Fibroblast of lung (primary cell): ENCODE data around the gene CACFD1. TPM values are rescaled to one million over a fixed set of nuclear protein-coding genes. Genes with fewer than 3 reads are reported as not detected.

Experiments used
- DNase-seq, 2 donors: peaks; one replicate each; pipeline versions ENCODE4 v3.0.0 to v3.0.0-alpha.2; 2010; ENCODE audit warnings: low read depth in 2 of 2
- H2AFZ ChIP-seq: 2 replicates; pipeline ENCODE4 v1.5.1; 2012; ENCODE audit warnings: low read length, control low read depth, inconsistent platforms
- H3K27ac ChIP-seq: 2 replicates; pipeline ENCODE4 v1.5.1; 2011; ENCODE audit warnings: low read length, control low read depth; ENCODE audit not compliant: insufficient read depth
- H3K27me3 ChIP-seq: 2 replicates; pipeline ENCODE4 v1.5.1; 2011; ENCODE audit warnings: mild to moderate bottlenecking, low read length; ENCODE audit not compliant: control insufficient read depth, insufficient read depth
- H3K36me3 ChIP-seq: 2 replicates; pipeline ENCODE4 v1.5.1; 2011; ENCODE audit warnings: low read length; ENCODE audit not compliant: control insufficient read depth, insufficient read depth
- H3K4me1 ChIP-seq: 2 replicates; pipeline ENCODE4 v1.5.1; 2011; ENCODE audit warnings: low read length; ENCODE audit not compliant: control insufficient read depth, insufficient read depth; ENCODE audit errors: extremely low read depth
- H3K4me2 ChIP-seq: 2 replicates; pipeline ENCODE4 v1.5.1; 2011; ENCODE audit warnings: low read length, control low read depth; ENCODE audit not compliant: insufficient read depth; ENCODE audit errors: extremely low read depth
- H3K4me3 ChIP-seq, 4 experiments: fragments of 200-600 bp in 1 of 4; sonication (generic) in 1 of 4; replicated peaks in 1 of 4; 2 replicates each; pipeline ENCODE4 v1.5.1; 2011 to 2016; ENCODE audit warnings: low read length in 4 of 4, low read depth in 3 of 4, mild to moderate bottlenecking in 3 of 4, control low read depth in 2 of 4, inconsistent platforms in 1 of 4, mixed read lengths in 1 of 4; ENCODE audit not compliant: insufficient read depth in 1 of 4; ENCODE audit errors: control extremely low read depth in 1 of 4
- H3K79me2 ChIP-seq: 2 replicates; pipeline ENCODE4 v1.5.1; 2012; ENCODE audit warnings: mild to moderate bottlenecking, low read length, inconsistent platforms; ENCODE audit not compliant: control insufficient read depth, insufficient read depth
- H3K9ac ChIP-seq: 2 replicates; pipeline ENCODE4 v1.5.1; 2011; ENCODE audit warnings: mild to moderate bottlenecking, low read length, control low read depth; ENCODE audit not compliant: insufficient read depth
- H3K9me3 ChIP-seq: 2 replicates; pipeline ENCODE4 v1.5.1; 2012; ENCODE audit warnings: low read depth, low read length; ENCODE audit not compliant: control insufficient read depth, insufficient read depth
- H4K20me1 ChIP-seq: 2 replicates; pipeline ENCODE4 v1.5.1; 2011; ENCODE audit warnings: low read length; ENCODE audit not compliant: control insufficient read depth, insufficient read depth; ENCODE audit errors: extremely low read depth
- CTCF ChIP-seq, 2 donors: IDR thresholded peaks in 1 of 2; conservative IDR thresholded peaks in 1 of 2; 1 replicate in 1 of 2; 2 replicates in 1 of 2; pipeline ENCODE4 v1.5.1; 2011 to 2012; ENCODE audit warnings: low read length in 2 of 2, control low read depth in 1 of 2, inconsistent platforms in 1 of 2, low read depth in 1 of 2, mild to moderate bottlenecking in 1 of 2
- EZH2 ChIP-seq: IDR thresholded peaks from 2 replicates; pipeline ENCODE4 v1.5.1; 2012; ENCODE audit warnings: low read length, control low read depth, mild to moderate bottlenecking; ENCODE audit errors: missing control alignments
- polyA plus RNA-seq, 2 donors: library from polyadenylated mRNA; depleted of rRNA in 1 of 2; stranded (reverse) in 1 of 2; unstranded in 1 of 2; fragments of >200 nt; gene quantifications; 2 replicates each; pipeline ENCODE4 v1.2.1, GENCODE V29; 2011 to 2012; ENCODE audit warnings: missing spikeins in 1 of 2
- total RNA-seq: library from RNA; depleted of rRNA; stranded (reverse); fragments of >200 nt; gene quantifications from 2 replicates; pipeline ENCODE4 v1.2.1, GENCODE V29; 2014

The CACFD1 gene
- total and polyA plus RNA-seq, 2 donors (not counting 1 experiment from before 2014, with no cell fraction given) = 4.7 to 9.1 TPM

GRCh38 chr9:133470427-133470924 lies 10.7 kb downstream of the CACFD1 start:
- Histone ChIP-seq H3K4me1 (no peaks in the 10 kb centered on the region), H3K9ac (no peak overlapping the region), H3K36me3 (peaks cover 10% of the 10 kb centered on the region), H2AFZ (no peak overlapping the region), H4K20me1 (no peaks in the 10 kb centered on the region), H3K27ac (no peak overlapping the region), H3K27me3 (no peaks in the 10 kb centered on the region), H3K4me3 (no peak overlapping the region), H3K9me3 (no peaks in the 10 kb centered on the region), H3K4me2 (no peak overlapping the region), H3K79me2 (no peaks in the 10 kb centered on the region)
- TF ChIP-seq CTCF (conservative IDR thresholded peaks at IDR 0.05 in 1 of 2, IDR thresholded peaks at IDR 0.05 in 1 of 2; ENCODE audit: low read depth in 1 of 2, low read length in 2 of 2) (no peak), EZH2 (no peak)
- DNase-seq = no peak

- H3K79me2 ChIP-seq = no peaks in the 10 kb centered on the region
- no peak overlapping the region for H3K4me2 ChIP-seq
- H3K4me3 ChIP-seq = no peak overlapping the region
- no peak overlapping the region for H3K27ac ChIP-seq
- H3K27me3 ChIP-seq = no peaks in the 10 kb centered on the region
- no peaks in the 10 kb centered on the region for H4K20me1 ChIP-seq
- no peaks in the 10 kb centered on the region for H3K9me3 ChIP-seq
- TF ChIP-seq CTCF (conservative IDR thresholded peaks at IDR 0.05 in 1 of 2, IDR thresholded peaks at IDR 0.05 in 1 of 2; ENCODE audit: low read depth in 1 of 2, low read length in 2 of 2) (no peak), EZH2 (no peak)
- no peak overlapping the region for H3K9ac ChIP-seq
- peaks cover 12% of the 10 kb centered on the region for H3K36me3 ChIP-seq
- H3K4me1 ChIP-seq = no peaks in the 10 kb centered on the region
- no peak for DNase-seq
- H2AFZ ChIP-seq = no peak overlapping the region
Measured at GRCh38 chr9:133470988-133471387, 11.2 kb downstream of the CACFD1 start.

GRCh38 chr9:133471551-133472276 lies 11.9 kb downstream of the CACFD1 start:
- H3K4me2 ChIP-seq = no peak overlapping the region
- no peaks in the 10 kb centered on the region for H4K20me1 ChIP-seq
- no peak for TF ChIP-seq CTCF (conservative IDR thresholded peaks at IDR 0.05 in 1 of 2, IDR thresholded peaks at IDR 0.05 in 1 of 2; ENCODE audit: low read depth in 1 of 2, low read length in 2 of 2)
- TF ChIP-seq EZH2 = no peak
- H3K9ac ChIP-seq = no peak overlapping the region
- no peak for DNase-seq
- no peak overlapping the region for H2AFZ ChIP-seq
- no peaks in the 10 kb centered on the region for H3K9me3 ChIP-seq
- H3K4me1 ChIP-seq = no peaks in the 10 kb centered on the region
- no peaks in the 10 kb centered on the region for H3K27me3 ChIP-seq
- no peak overlapping the region for H3K27ac ChIP-seq
- H3K4me3 ChIP-seq = no peak overlapping the region
- H3K79me2 ChIP-seq = no peaks in the 10 kb centered on the region
- peaks cover 12% of the 10 kb centered on the region for H3K36me3 ChIP-seq
